Measurements from ENCODE around the gene SLC44A3.
A peak's percentile ranks its signal among the peaks of the same experiment; 100 is the strongest.

Gene SLC44A3

DNA sequence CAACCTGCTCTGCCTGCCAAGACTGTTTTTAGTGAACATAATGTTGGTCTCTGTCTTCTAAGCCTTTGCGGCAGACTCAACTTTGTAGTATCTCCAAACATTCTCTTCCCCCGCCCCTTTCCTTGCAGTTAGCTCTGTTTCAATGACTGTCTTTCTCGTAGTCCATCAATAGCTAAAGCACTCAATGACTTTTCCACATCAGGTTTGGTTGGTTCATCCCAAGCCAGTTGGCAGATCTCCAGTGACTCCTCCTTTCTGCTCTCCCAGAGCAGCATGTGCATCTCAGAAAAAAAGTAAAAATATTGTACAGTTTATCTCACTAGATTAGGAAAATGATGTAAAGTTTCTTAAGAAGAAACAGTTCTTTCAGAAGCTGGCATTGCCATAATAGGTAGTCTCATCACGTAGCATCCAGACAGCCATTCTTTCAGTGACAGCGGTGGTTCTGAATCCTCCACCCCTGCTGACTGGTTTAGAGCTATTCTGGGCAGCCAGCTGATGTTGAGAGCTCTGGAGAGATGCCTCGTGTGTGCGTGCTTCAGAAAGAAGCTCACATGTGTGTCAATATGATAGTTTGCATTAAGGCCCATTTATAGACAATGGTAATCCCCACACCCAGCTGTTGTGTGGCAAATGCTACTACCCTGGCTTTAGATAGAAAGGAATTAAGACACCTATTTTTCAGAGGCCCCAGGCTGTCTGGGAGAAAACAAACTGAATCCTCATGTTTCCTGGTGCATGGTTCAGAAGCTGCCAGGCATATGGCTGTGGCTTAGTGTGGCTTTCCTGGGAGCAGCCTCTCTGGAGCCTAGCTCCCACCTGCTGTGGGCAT lies 53.6 kb downstream of the SLC44A3 start:
- DNase-seq (ENCODE audit: low spot score): peak; percentile 52

DNA sequence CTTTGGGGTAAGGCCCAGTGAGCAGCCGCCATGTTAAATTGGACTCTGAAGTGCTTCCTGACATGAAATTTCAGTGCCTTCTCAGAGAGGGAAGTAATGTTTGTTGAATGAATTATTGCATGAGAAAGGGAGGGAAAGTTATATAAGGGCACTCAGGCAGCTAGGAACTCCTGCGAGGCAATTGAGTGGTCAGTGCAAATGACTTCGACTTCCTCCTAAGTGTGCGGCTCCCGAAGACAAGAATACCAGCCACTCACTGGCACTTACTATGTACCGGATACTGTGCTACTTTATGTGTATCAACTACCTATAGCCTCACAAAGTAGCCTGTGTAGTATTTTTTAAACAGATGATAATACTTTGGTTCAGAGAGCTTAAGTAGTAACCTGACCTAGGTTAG lies 54.3 kb downstream of the SLC44A3 start:
- no peak for DNase-seq (ENCODE audit: low spot score)

DNA sequence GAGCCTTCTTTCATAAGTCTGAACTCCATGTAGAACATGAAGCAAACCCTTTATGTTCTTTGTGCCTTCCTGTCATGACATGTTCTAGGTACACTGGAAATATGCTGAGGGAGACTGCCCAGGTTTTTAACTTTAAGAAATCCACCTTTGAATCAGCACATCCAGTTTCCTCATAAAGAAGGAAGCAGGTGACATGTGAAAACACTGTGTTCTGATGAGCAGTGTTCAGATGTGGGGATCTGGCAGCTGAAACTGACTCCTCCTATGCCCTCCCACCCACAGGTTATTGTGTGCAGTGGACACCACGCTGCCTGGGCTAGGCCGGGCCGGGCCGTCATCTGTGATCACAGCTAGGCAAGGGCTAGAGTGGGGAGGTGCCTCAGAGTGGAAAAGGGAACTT lies 55.6 kb downstream of the SLC44A3 start:
- DNase-seq (ENCODE audit: low spot score): no peak

DNA sequence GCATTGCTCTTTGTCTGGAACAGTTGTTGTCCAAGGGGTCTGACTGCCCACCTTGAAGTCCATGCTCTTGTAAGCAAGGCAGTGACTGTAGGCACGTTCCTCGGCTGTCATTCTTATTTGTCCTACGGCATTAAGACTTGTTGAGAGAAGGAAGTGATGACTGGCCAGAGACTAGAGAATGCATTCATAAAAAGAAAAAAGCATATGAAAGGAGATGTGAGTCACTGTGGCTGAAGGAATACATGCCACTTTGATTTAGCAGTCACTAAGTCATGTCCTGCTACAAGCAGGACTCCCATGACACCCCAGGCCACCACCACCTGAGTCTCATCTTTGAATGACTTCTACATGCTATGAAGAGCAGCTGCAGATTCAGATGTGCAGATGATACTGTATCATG lies 56.2 kb downstream of the SLC44A3 start:
- peak; percentile 53 for DNase-seq (ENCODE audit: low spot score)

DNA sequence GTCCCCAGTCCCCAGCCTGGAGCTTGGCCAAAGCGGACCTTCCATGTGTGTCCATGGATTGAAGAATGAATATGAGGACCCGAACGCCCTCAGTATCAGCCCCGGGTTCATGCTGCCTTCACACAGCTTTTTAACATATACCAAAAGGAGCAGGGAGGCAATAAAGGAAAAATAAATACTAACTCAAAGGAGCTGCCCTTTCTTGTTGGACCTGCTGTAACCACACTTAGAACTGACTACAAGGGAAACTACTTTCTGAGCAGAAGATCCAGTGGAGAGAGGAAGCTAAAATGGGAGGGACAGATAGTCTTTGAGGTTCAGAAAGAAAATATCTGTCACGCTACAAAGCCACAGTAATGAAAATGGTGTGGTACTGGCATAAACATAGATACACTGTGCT lies 58.2 kb downstream of the SLC44A3 start:
- no peak for DNase-seq (ENCODE audit: low spot score)

DNA sequence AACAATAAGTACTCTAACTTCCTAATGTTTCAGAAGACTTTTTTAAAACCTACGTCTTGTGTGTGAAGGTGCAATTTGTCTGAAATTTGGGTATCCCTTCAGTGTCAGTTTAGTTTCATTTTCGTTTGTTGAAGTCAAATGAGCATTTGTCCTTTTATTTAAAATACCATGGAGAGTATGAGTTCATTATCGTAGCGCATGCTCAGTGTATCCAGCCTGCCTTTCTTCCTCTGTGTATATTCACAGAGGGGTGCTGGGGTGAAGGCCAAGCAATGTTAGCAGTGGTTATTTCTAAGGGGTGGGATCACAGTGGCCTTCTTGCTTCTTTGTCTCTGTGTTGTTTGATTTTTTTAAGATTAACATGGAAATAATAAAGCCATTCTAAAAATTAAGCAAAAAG lies 63.5 kb downstream of the SLC44A3 start:
- peak; percentile 64 for DNase-seq (ENCODE audit: low spot score)

DNA sequence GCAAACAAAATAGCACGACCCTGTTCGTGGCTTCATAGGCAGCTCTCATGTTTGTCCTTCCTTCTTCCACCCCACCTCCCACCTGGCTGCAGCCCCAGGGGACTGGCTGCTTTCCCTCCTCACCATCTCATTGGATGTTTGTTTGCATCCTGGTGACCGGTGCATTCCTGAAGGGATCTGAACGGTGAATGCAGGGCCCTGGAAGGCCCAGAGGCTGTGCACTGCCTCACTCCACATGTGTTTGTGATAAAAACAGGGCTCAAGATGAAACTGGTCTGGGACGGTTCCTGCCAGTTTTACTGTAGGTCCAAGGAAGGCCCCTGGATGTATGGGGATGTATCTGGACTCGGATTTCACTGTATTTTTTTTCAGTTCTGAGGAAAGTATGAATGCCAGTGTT lies 63.9 kb downstream of the SLC44A3 start:
- peak; percentile 82 for DNase-seq (ENCODE audit: low spot score)

DNA sequence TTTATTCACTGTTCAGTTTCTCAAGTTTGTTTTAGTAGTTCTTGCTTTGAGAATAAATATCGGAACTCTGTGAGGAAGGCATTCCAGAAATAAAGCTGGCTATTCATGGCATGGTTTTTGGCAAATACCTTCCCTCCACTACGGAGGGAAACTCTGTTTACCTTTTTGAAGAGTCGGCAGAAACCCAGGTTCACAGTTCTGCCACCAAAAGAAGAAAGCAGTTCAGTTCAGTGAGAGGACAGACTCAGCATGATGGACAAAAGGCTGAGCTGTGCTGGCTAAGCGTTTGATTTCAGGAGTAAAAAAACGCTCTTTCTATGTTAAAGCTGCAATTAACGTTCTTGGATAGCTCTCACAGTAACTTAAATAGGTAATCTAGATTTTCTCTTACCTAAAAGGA lies 64.3 kb downstream of the SLC44A3 start:
- no peak for DNase-seq (ENCODE audit: low spot score)

DNA sequence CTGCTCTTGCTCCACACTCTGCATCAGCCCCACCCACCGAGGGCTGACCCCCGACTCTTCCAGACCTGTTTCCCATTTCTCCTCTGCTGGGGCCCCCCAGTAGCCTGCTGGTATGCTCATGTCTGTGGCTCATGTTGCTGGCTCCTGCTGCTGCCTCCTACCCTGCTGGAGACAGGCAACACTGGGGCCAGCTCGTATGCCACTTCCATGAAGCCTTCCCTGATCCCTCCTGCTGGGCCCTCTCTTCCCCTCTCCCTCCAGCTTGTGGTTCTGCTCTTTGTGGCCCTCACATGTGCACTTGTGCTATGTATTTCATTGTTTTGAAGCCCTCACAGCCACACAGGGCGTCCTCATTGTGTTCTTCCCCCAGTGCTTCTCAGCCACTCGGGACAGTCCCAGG lies 66.2 kb downstream of the SLC44A3 start:
- DNase-seq (ENCODE audit: low spot score): no peak

DNA sequence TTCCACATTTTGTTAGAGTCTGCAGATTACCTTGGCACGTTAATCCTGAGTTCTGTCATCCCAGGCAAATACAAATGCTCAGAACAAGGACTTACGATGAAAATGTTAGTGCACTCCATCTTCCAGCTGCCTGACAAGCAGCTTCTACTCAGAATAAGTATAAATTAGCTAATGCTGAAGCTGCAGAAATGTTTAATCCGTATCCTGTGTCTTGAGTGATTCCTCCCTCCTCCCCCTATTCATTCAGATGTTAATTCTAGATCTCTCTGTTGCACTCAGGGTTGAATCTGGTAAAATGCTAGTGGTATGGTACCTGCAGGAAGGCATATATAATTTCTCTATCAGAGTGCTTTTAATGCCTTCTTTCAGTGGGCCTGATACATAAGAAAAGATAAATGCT lies 66.9 kb downstream of the SLC44A3 start:
- DNase-seq (ENCODE audit: low spot score): no peak

DNA sequence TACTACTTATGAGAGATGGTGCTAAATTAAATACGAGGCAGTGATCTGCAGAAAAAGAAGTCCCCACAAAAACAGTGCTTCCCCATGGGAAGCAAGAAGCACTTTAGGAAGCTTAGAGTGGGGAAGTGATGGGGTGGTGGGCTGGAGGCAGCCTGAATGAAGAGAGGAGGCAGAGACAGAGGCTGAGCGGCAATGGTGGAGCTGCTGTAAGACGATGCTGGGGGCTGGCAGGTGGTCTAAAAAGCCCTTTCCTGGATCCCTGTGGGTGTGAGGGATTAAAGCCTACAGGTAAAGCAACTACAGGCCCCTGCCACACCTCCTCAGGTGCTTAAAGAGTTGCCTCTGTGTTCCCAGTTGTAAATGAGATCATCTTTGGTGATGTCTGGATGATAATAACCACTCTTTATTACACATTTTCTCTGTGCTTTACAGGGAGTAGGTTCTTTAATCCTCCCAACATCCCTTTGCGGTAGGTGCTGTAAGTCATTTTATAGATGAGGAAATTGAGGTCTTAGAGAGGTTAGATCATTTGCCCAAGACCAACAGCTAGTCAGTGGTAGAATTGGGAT lies 67.5 kb downstream of the SLC44A3 start:
- DNase-seq (ENCODE audit: low spot score): no peak

DNA sequence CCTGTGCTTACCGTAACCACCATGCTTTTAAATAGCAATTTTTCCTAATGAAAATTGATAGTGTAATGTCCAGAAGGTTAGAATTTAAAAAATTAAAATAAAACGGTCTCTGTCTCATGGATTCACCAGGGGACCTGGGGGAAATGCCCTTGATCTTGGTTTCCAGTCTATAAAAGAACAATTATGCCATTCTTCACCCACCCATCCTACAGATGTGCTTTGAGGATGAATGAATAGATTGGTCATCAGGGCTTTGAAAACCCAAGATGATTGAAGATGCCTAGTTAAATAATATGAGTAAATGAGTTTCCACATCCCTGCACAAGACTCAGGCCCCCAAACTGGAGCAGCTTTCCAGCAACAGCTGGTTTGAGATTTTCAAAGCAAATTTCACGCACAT lies 68.0 kb downstream of the SLC44A3 start:
- DNase-seq (ENCODE audit: low spot score): no peak

DNA sequence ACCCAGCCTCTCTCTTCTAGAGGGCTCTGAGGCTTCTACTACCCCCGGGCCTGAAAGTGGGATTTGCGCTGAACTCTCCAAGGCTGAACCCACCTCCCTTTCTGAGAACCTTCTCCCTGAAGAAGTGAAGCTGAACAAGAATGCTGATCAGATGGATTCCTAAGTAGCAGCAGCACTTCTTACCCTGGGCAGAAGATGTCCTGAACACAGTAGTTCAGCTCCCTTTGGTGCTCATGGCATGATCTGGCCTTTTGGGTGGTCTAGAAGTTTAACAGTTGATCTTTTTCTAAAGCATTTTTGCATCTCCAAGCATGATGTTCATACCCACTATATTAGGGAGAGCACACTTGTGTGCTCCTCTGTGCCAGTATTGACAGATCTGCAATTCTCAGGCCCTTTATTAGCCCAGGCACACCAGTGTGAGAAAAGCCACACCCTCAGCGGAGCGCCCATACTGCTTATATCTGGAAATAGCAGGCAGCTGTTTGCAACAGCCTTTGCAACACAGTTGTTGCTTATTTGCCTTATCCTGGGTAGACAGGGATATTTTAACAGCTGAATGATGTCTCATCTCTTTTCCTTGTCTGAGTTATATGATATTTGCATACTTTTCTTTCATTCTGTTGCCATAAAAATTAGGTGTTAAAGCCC lies 72.6 kb downstream of the SLC44A3 start:
- DNase-seq (ENCODE audit: low spot score): no peak

DNA sequence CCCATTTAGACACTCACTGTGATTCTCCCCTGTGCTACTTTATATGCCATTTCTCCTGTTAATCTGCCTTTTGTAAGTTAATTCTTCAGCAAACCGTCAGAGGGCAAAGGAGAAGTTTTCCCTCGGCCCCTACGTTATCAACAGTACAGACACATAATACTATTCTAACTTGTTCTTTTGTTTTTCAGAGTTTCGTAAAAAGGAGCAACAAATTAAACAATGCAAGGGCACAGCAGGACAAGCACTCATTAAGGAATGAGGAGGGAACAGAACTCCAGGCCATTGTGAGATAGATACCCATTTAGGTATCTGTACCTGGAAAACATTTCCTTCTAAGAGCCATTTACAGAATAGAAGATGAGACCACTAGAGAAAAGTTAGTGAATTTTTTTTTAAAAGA lies 74.5 kb downstream of the SLC44A3 start:
- no peak for DNase-seq (ENCODE audit: low spot score)

DNA sequence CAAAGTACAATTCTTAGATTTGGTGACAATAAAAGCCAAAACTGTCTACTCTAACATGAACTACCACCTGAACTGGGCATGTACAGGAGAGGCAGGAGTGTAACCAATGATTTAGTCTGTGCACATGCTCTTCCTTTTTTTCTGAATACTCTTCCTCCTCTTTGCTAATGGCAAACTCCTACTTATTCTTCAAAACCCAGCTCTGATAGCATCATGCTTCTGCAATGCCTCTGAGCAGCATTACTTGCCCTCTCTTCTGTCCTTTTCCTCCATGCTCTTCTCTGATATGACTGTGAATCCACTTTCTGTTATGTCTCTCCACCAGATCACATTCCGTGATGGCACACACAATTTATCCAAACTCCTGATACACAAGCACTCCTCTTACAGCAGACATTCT lies 75.4 kb downstream of the SLC44A3 start:
- DNase-seq (ENCODE audit: low spot score): no peak

DNA sequence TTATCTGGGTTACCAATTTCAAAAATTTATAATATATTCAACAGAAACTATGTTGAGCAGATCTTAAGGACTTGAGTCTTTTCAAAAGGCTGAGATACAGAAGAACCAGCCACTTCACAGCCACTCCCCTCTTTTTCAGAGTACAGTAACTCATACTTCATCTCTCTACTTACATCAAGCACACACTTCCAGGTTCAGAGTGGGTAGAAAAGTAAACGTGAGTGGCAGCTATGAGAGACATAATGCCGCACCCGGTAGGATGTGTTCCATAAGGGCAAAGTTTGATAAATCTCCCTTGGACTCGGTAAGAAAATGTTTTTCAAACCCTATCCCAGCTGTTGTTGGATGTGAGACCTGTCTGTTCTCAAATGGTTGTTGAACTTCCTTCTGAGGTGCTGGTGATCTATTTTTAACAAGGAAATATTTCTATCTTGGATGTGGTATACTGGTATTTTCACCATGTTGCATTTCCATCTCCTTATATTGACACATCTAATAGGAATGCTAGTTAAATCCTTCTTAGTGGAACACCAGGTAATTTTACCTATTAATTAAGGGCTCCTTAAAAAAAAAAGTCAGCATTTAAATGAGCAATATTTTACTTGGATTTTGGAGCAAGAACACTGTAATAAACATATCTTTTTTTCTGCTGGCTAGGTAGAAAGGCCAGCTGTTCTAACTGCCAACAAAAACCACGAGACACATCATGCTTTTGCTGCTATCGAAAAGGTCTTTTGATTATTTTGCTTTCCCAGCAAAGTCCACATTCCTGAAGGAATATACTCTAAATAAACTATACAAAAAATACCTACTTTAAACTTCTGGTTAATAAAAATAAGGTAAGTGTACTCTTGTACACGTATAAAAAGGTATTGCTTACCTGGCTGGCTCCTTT lies 78.6 kb downstream of the SLC44A3 start:
- no peak for DNase-seq (ENCODE audit: low spot score)

DNA sequence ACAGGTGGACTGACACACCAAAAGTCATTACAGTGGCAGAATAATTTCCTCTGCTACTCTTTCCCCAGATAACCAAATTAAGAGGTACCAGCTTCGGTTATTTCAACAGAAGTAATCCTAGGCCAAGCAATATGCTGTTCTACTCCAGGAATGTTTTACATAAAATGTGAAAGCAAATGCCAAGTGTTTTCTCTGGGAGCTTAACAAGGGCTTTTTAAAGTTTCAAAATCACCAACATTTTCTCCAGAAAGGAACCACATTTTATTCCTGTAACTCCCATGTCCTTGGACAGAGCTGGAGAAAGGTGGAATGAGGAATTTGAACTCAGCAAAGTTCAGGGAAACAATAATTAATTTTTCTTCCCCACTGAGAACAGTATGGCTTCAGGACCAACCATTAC lies 79.6 kb downstream of the SLC44A3 start:
- DNase-seq (ENCODE audit: low spot score): no peak

DNA sequence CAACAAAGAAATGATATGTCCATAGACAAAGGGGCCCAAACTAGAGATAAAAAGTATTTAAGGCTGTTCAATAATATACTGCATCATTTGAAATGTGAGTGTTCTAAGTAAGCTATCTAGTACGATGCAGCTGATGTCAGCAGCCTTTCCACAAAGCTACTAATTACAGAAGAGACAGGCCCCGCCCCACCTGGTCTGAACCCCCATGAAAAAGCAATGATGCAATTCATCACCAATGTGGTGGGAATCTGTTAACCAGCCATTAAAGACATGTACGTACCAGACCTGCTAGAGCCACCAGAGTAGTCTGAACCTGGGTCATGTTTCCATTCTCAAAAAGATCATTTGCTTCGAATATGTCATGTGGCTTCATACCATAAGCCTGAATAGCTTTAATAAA lies 81.7 kb downstream of the SLC44A3 start:
- DNase-seq (ENCODE audit: low spot score): no peak

DNA sequence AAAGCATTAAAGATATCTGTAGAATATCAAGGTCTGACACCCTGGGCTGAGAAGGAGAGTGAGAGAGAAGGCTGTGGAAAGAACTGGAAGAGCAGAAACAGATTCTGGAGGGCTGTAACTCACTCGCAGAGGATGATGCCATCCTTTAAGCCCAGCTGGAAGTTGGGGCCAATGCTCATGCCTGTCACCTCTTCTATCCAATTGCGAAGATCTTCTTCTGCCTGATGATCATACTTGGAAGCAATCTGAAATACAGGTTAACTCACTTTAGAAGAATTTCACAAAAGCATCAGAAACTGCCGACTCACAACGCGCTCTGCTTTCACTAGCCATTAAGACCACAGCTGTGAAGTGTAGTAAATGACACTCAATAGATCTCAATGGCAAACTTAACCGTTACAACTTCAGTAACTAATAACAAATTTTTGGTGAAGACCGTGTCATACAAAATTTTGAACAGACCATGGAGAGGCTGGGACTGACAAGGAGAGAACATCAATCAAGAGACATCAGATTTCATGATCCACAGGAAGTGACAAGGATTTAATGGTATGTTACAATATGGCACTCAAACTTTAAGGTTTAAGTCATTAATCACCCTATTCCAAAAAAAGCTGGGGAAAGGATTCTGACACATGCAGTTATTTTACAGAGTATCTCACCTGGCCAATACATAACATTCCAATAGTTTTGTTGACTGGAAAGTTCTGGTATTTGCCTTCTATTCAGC lies 83.3 kb downstream of the SLC44A3 start:
- DNase-seq (ENCODE audit: low spot score): no peak

DNA sequence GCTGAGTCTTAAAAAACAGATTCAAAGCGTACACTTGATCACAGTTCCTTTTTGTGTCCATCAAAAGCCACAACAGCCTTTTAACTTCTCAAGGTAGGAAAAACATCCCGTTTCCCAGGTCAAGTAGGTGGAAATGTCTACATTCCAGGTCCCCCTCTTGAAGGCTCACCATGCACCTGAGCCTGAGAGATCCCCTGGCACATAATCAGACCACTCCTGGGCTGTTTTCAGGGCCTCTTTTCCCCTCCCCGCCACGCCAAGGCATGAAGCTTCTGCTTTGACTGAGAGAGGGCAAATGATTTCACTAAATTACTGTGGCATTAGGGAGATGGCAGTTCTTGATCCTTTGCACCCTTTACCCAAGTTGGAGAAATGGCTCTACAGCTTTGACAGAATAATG lies 85.0 kb downstream of the SLC44A3 start:
- no peak for DNase-seq (ENCODE audit: low spot score)

DNA sequence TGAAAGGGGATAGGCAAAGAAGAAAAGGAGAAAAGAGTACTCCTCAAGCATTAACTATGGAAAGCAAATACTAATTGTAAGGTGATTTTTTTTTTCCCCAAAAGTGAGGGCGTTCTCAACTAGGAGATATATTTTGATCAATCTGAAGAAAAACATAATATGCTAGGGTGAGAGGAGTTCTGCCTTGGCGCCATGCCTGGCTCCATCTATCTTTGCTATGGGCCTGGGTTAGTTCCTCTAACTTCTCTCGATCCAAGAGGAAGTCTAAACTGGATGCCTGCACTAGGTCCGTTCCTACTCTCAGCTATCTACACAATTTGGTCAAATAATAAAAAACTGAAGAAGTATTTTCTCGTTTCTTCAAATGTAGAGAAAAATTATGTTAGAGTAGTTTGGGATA lies 86.2 kb downstream of the SLC44A3 start:
- DNase-seq (ENCODE audit: low spot score): no peak

DNA sequence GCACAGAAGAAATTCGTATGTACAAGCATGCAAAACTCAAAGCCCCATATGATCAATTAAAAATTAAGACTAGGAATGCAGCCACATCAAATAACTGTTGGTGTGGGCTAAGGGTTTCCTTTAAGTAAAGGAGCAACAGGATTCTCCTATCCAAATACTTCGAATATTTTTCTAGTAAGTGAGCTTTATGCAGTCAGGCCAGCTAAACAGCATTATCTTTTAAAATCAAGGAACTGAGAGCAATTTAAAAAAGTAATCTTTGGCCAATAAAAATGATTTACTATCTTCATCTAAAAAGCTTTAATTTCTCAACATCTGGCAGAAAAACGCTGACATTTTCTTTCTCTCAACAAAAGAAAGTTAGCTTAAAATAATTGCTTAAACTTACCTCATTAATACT lies 87.0 kb downstream of the SLC44A3 start:
- no peak for DNase-seq (ENCODE audit: low spot score)

Data from AG08395 (cell line).